Measurements from ENCODE around the gene THSD4. TPM values are rescaled to one million over a fixed set of nuclear protein-coding genes. Genes with fewer than 3 reads are reported as not detected.
A peak's percentile ranks its signal among the peaks of the same experiment; 100 is the strongest.

Gene THSD4
- total RNA-seq, 1 experiment from 2014 or later = 6.4 TPM

GRCh38 chr15:71541746-71542145 is 426.5 kb downstream of the THSD4 start:
- DNase-seq (ENCODE audit: low spot score) = no peak

GRCh38 chr15:71542836-71543235 is 427.6 kb downstream of the THSD4 start:
- no peak for DNase-seq (ENCODE audit: low spot score)

DNA sequence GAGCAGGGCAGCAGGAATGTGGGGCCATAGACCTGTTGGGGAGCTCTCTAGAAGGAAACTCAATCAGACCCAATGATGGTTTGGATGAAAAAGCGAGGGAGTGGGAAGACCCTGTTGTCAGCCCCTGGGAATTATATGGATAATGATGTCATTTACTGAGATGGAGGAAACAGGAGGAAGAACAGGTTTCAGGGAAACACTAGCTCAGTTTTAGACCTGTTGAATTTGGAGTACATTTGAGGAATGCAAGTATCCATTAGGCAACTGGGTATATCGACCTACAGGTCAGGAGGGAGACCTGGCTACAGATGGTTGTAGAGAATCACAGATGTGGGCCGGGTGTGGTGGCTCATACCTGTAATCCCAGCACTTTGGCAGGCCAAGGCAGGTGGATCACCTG is 428.1 kb downstream of the THSD4 start:
- DNase-seq (ENCODE audit: low spot score) = no peak

- DNase-seq (ENCODE audit: low spot score) = no peak
Observed at GRCh38 chr15:71545223-71545760, 430.0 kb downstream of the THSD4 start.

DNA sequence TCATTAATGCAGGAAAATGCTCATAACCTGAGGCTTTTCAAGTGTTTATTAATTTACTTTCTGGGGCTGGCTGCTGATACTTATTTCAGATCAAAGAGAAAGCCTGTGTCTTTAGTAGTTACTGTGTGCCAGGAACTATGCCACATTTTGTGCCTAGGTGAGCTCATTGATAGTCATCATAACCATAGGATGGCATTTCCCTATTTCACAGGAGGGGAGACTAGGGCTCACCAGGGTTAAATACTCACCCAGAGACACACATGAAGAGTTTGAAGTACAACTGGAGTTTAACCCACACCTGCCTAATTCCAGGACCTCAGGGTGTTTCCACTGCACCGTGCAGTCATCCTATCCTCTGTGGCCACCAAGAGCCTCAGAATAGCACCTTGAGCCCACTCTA is 430.7 kb downstream of the THSD4 start:
- DNase-seq (ENCODE audit: low spot score) = no peak

DNA sequence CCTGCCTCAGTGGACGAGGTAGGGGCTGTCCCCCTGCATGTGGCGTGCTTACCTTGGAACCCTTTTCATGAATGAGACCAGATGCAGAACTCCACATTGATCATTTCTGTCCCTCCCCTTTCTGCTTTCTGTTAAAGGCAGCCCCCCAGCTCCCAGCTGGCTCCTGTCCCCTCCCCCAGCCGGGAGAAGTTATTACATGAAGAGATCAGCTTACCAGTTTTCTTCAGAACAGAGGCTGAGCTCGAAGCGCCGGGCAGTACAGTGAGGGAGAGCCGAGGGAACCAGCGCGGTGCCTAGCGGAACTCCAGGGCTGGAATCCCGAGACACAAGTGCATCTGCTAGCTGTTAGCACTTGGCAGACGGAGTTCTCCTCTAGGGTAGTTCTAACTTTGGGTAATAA is 431.7 kb downstream of the THSD4 start:
- no peak for DNase-seq (ENCODE audit: low spot score)

DNA sequence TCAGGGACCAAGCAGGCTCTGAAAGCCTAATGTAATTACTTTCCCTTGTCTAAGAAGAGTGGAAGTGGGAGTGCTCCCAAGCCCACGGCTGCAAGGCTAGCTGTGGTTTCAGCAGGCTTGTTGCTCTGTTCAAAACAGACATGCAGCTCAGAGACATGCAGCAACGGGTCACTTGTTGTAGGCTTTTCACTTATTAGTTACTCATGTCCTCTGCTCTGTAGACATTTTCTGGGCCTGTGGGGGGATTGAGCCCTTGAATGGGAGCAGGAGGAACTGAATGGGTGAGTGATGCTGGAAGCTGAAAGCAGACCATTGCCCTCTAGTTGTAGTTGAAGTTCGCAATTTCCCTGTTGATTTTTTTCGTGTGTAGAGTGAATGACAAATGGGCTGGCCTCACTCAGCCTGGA is 433.1 kb downstream of the THSD4 start:
- DNase-seq (ENCODE audit: low spot score) = no peak

GRCh38 chr15:71549091-71549490 is 433.8 kb downstream of the THSD4 start:
- no peak for DNase-seq (ENCODE audit: low spot score)

DNA sequence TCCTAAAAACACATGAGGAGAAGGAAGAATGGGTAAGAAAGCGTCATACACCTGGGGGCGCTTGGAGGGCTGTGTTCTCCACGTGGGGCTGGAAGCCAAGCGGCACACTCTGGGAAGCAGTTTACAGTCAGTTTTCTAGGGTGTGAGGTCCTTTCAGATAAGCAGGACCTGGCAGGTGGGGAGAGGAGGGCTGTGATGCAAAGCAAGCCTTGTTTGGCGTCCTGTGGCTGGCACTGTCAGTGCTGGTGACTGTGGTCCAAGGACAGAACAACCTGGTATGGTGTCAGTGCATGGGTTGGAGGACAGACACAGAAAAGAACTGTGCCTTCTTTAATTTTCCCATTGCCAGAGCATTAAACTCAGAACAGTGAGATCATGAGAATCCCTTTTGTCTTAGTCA is 434.4 kb downstream of the THSD4 start:
- no peak for DNase-seq (ENCODE audit: low spot score)

- DNase-seq (ENCODE audit: low spot score) = peak; percentile 21
Observed at GRCh38 chr15:71551566-71551965, 436.3 kb downstream of the THSD4 start.

DNA sequence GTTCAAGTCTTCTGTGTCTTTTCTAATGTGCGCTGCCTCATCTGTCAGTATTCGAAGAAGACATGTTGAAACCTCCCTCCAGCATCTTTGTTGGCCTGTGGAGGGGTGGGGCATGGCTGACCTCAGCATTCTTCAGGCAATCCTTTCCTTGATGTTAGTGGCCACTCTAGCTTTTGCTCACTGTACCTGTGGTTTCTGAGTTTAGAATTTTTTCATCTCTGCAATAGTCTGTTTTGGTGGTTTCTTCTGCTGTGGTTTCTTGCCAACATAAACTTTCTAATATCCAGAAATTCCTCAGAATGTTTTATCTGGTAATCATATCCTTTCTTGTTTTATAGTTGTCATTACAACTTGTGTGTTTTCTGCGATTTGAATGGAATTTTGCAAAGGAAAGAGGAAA is 443.8 kb downstream of the THSD4 start:
- DNase-seq (ENCODE audit: low spot score) = peak; percentile 86

DNA sequence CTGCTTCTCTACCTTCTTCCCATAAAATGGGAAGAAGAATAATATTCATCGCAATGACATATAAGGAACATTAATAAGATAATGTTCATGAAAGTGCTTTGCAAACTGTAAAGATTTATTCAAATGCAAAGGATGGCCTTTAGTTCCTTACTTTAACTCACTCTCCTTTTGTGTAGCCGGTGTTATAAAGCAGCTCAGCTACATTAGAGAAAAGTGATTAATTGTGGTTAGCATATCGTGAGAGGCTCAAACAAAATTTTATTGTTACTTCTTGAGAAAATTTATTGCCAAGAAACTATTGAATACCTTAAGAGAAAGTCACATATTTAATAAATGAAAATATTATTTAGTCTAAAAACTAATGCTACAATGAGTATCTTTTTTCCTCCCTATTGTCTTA is 444.3 kb downstream of the THSD4 start:
- DNase-seq (ENCODE audit: low spot score) = no peak

DNA sequence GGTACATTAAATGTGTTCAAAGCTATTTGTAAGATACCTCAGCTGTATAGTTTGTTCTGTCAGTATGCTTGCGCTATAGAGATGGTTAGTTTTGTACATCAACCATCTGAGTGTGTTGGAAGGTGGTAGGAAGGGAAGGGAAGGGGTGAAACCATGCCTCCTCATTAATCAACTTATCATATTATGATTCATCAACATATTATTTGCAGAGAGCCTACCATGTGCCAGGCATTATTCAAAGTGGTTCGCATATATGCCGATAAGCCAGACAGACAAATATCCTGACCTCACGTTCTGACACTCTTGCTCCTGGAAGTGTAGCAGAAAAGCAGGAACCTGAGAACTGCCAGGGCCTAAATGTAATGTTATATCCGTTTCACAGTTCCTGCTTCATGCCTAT is 447.0 kb downstream of the THSD4 start:
- DNase-seq (ENCODE audit: low spot score) = peak; percentile 35

DNA sequence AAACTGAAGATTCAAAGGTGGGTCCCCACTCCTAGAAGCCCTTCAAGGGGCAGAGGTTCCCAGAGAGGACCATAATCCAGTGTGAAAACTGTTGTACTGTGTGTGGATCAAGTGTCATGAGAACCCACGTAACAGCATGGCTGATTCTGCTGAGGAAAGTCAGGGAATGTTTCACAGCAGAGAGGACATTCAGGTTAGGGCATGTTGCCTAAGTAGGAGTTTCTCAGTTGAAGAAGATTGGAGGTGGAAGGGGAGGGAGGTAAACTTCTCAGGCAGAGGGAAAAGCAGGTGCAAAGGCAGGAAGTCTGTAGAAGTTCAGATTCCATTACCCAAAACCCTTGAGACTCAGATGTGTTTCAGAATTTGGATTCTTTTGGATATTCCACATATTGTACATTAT is 448.9 kb downstream of the THSD4 start:
- no peak for DNase-seq (ENCODE audit: low spot score)

- DNase-seq (ENCODE audit: low spot score) = no peak
Observed at GRCh38 chr15:71565006-71565405, 449.7 kb downstream of the THSD4 start.

DNA sequence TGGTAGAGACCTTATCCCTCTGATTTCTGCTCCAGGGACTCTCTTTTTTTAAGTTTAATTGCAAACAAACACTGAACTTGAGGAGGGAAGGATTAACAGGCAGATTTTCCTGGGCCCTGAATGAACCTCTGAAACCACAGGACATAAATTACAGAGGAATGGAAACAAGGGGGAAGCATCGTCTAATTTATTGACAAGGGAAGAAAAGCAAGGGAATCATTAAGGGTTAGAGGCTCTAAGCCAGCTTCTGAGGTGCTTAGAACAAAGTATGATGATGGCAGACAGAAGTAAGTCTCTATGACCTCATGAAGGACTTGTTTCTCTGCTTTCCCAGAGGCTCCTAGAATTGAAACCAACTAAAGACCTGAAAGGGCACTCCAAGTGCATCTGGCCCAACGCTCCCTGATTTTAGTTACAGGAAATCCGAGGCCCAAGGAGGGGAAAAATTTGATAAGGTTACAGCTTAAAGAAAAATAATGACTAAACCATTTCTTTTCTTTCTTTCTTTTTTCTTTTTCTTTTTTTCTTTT is 450.4 kb downstream of the THSD4 start:
- DNase-seq (ENCODE audit: low spot score) = no peak

GRCh38 chr15:71566226-71566625 is 451.0 kb downstream of the THSD4 start:
- no peak for DNase-seq (ENCODE audit: low spot score)

DNA sequence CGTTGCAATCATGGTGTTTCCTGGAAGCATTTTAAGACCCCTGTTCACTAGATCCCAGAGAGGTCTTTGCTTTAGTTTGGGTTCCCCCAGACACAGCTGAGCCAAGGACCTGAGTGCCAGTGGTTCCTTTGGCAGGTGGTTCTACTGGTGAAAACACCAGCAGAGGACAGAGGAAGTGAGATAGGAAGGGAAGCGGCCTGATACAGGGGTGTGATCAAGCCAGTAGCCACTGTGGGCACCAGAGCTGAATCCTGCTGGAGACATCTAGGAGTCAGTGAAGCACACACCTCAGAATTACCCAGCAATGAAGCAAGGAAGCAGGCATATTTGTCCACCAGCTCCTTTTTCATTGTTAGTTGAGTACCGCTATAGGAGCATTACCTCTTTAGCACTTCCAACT is 451.9 kb downstream of the THSD4 start:
- DNase-seq (ENCODE audit: low spot score) = no peak

- no peak for DNase-seq (ENCODE audit: low spot score)
Observed at GRCh38 chr15:71568227-71568626, 453.0 kb downstream of the THSD4 start.

DNA sequence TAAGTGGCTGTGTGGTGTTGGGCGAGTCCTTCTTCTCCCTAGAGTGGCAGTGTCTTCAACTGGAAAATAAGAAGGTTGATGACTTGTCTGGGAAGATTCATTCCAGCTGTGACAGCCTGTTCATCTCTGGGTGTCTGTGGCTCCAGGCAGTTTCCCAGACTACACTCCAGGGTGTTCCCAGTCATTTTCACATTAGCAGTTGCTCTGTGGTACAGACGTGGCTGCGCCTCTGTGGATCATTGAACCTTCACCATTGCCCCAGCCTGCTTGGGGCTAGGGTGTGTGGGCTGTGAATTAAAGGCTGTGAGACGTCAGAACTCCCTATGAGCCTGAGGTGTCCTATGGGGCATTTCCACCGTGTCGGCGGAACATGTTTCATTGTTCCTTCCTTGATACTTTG is 455.5 kb downstream of the THSD4 start:
- DNase-seq (ENCODE audit: low spot score) = no peak

DNA sequence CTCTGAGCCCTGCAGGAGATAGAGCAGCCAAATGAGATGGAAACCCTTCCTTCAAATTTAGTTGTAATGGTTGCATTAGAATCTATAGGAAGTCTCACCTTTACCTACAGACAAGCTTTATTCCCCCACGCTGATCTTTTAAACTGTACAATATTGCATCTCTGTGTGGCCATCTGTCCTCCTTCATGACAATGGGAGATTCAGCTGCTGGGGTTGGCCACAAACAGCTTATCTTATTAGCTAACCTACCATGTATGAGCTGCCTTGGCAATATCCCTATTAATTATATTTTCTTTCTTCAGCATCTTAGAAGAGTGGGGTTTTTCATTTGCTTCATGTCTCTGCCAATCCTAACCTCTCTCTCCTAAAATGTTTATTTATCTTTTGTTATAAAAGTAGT is 456.4 kb downstream of the THSD4 start:
- DNase-seq (ENCODE audit: low spot score) = no peak

DNA sequence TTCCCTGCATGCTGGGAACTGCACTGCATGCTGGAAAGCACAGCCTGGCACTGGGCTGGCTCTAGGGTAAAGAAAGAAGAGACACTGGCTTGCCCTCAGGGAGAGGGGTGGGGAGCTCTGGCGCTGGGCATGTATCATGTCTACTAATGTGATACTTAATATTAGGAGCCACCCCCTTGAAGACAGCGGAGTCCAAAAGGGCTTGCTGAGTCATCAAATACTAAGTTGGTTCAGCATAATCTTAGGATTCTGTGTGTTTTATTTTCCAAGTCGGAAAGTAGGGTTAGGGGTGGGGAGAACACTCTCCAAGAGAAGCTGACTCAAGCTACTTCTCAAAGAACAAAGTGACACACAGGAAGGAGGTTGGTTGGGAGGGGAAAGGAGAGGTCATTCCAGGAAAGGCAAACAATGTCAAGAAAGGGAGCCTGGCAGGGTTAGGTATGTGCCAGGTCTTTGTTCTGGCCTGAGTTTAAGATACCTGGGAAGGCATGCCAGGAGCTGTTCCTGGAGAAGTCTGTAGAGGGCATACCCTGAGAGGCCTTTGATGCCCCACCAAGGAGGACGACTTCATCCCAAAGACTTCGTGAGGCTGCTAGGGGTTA is 457.3 kb downstream of the THSD4 start:
- no peak for DNase-seq (ENCODE audit: low spot score)

- no peak for DNase-seq (ENCODE audit: low spot score)
Observed at GRCh38 chr15:71573599-71573998, 458.3 kb downstream of the THSD4 start.

DNA sequence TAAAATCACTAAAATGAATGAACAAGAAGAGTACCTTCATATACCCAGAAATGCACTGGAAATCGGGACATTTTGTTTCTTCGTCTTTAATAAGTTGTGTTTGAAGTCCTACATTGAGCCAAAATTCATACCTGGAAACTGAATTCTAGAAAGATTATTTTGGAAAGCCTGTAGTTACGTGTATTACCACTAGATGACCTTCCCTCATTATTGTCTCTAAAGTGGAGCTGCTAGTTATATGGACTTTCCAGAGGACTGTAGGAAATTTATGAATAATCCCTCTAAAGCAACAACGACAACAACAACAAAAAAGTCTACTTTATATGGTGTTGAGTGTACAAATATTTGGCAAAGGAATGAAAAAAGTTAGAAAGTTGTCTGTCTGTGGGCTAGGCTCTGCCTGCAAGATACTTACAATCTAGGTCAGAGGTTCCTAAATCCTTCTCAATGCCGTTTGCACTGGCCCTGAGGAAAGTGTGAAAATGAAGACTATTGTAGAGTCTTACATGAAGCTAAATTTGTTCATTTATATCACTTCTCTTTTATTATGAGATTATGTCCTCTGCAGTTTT is 460.3 kb downstream of the THSD4 start:
- no peak for DNase-seq (ENCODE audit: low spot score)
